Body of pancreas (tissue), 4 donors: ENCODE results near the gene MESD. TPM values are rescaled to one million over a fixed set of nuclear protein-coding genes. Genes with fewer than 3 reads are reported as not detected.
A peak's percentile ranks its signal among the peaks of the same experiment; 100 is the strongest.

Experiments
- ATAC-seq: fragments of 150-250 bp; one replicate; pipeline ENCODE4 v1.9.1; 2016
- DNase-seq, 4 donors: peaks; one replicate each; pipeline ENCODE4 v3.0.0-alpha.2; 2019
- H3K27ac ChIP-seq, 4 donors: fragments of 200-600 bp; sonication (generic); 1 replicate in 3 of 4; 2 replicates in 1 of 4; pipeline versions ENCODE4 v1.5.1 to v1.6.1; 2016 to 2019; ENCODE audit warnings: mild to moderate bottlenecking in 1 of 4, mixed read lengths in 1 of 4, moderate library complexity in 1 of 4
- H3K27me3 ChIP-seq, 2 donors: fragments of 200-600 bp; sonication (generic); one replicate each; pipeline ENCODE4 v1.6.0; 2016; ENCODE audit warnings: mild to moderate bottlenecking in 1 of 2
- H3K36me3 ChIP-seq, 2 donors: fragments of 200-600 bp; sonication (generic); replicated peaks in 1 of 2; 2 replicates each; pipeline ENCODE4 v1.5.1; 2016; ENCODE audit warnings: low read depth in 2 of 2; ENCODE audit not compliant: insufficient read depth in 1 of 2
- H3K4me1 ChIP-seq: fragments of 200-600 bp; sonication (generic); one replicate; pipeline ENCODE4 v1.6.0; 2016
- H3K4me3 ChIP-seq, 2 donors: fragments of 200-600 bp; sonication (generic); 1 replicate in 1 of 2; 2 replicates in 1 of 2; pipeline ENCODE4 v1.5.1; 2016 to 2019
- H3K9me3 ChIP-seq, 3 donors: fragments of 200-600 bp; sonication (generic); 1 replicate in 2 of 3; 2 replicates in 1 of 3; pipeline ENCODE4 v1.5.1; 2016
- CTCF ChIP-seq, 7 experiments: fragments of 450-650 bp in 4 of 7; fragments of 200-600 bp in 3 of 7; sonication (generic) in 3 of 7; IDR thresholded peaks; one replicate each; pipeline ENCODE4 v1.5.1; 2016 to 2019; ENCODE audit warnings: antibody characterized with exemption in 7 of 7
- POLR2A ChIP-seq, 3 donors: fragments of 450-650 bp; IDR thresholded peaks; one replicate each; pipeline ENCODE4 v1.6.1; 2016; ENCODE audit warnings: antibody characterized with exemption in 3 of 3, mild to moderate bottlenecking in 2 of 3
- WGBS, 2 donors: methylation state at CpG; one replicate each; pipeline ENCODE4 v1.1.5; 2017; 5-methylcytosine and 5-hydroxymethylcytosine counted together
- intact Hi-C: fragments of 100-400 bp; cut with DNase I; formaldehyde crosslinking; loops from one replicate; pipeline ENCODE4 v1.15.1; 2023
- total RNA-seq, 2 donors: library from RNA; depleted of rRNA; stranded (reverse); fragments of >200 nt; gene quantifications; one replicate each; pipeline ENCODE4 v1.1.0, GENCODE V29; 2016

Gene MESD
- total RNA-seq, 2 donors from 2014 or later, result 22.3 to 34.6 TPM

DNA sequence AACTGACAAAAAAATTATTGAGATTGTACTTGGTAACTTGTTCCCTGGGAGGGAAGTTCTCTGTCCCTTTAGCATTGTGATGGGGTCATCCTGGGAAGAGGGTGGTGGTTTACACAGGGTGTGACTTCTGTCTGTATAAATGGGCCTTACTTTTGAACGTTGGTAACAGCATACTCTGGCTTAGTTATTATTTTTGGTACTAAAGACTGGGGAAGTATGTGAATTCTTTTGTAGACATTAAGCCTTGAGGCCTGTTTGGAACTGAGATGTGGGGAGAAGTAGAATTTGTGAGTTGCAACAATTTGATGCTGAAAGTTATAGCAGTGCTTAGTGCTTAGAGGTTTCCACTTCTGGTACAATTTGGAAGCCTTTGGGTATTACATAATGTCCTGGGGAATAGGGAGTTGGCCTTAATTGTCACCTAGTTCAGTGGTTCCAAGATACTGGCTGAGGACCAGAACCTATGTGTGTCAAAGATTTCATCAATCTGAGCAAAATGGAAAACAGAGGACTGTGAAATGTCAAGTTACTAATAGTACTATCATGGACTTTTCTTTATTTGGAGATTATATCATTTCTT lies 27.0 kb upstream of the MESD start:
- ATAC-seq, result no peak
- no peak overlapping the region for H3K27ac ChIP-seq

GRCh38 chr15:81015621-81016488 lies 26.2 kb upstream of the MESD start:
- DNase-seq, result peak in 1 of 4 donors; percentile 32
- no peak overlapping the region for H3K4me3 ChIP-seq
- TF ChIP-seq POLR2A (IDR thresholded peaks at IDR 0.05), result no peak
- no peak for TF ChIP-seq CTCF (IDR thresholded peaks at IDR 0.05)
- no peak overlapping the region for H3K27ac ChIP-seq
- H3K27me3 ChIP-seq, result no peaks in the 10 kb centered on the region
- intact Hi-C loops, result no loop called here
- peaks cover 9% of the 10 kb centered on the region for H3K4me1 ChIP-seq
- no peaks in the 10 kb centered on the region for H3K9me3 ChIP-seq
- no peak for ATAC-seq
- 67 to 70% methylated on average over 8 of the region's 8 CpGs for WGBS, 2 donors
- H3K36me3 ChIP-seq, result no peaks in the 10 kb centered on the region

More for the DNA sequence above, 27.0 kb upstream of the MESD start:
- Histone ChIP-seq H3K27me3 (no peaks in the 10 kb centered on the region), H3K4me3 (no peak overlapping the region), H3K4me1 (peaks cover 9% of the 10 kb centered on the region), H3K36me3 (no peaks in the 10 kb centered on the region), H3K9me3 (no peaks in the 10 kb centered on the region)
- 44 to 49% methylated on average over 1 of the region's 1 CpG for WGBS, 2 donors
- no peak for TF ChIP-seq POLR2A (IDR thresholded peaks at IDR 0.05)
- no peak for TF ChIP-seq CTCF (IDR thresholded peaks at IDR 0.05)
- DNase-seq, result no peak
- intact Hi-C loops, result no loop called here

- DNase-seq (no peak), ATAC-seq (no peak)
- Histone ChIP-seq H3K9me3 (no peaks in the 10 kb centered on the region), H3K4me3 (no peak overlapping the region), H3K27me3 (no peaks in the 10 kb centered on the region), H3K4me1 (peaks cover 9% of the 10 kb centered on the region), H3K36me3 (no peaks in the 10 kb centered on the region), H3K27ac (no peak overlapping the region)
- intact Hi-C loops, result no loop called here
- no peak for TF ChIP-seq CTCF (IDR thresholded peaks at IDR 0.05)
- TF ChIP-seq POLR2A (IDR thresholded peaks at IDR 0.05), result no peak
- whole genome bisulfite sequencing, 2 donors, result 86 to 93% methylated on average over 9 of the region's 9 CpGs
These were observed 25.0 kb upstream of the MESD start for GRCh38 chr15:81014446-81015093.

- ATAC-seq, result no peak
- Histone ChIP-seq H3K36me3 (no peaks in the 10 kb centered on the region), H3K4me3 (no peak overlapping the region), H3K27me3 (no peaks in the 10 kb centered on the region), H3K27ac (no peak overlapping the region), H3K9me3 (no peaks in the 10 kb centered on the region), H3K4me1 (peaks cover 16% of the 10 kb centered on the region)
- intact Hi-C loops, result no loop called here
- DNase-seq, result no peak
- TF ChIP-seq CTCF (IDR thresholded peaks at IDR 0.05), result no peak
- no peak for TF ChIP-seq POLR2A (IDR thresholded peaks at IDR 0.05)
- 66 to 77% methylated on average over 4 of the region's 4 CpGs for WGBS, 2 donors
These were observed 23.8 kb upstream of the MESD start for GRCh38 chr15:81013396-81013929.
